NB4 (cell line): ENCODE data around the gene STX3.
"Not testable (repeated sequence)": the region's sequence is repeated elsewhere in the genome, so short reads cannot be mapped to it uniquely, and the experiment has no call there.

Experiments
- DNase-seq: peaks from one replicate; pipeline ENCODE4 v3.0.0; 2010; ENCODE audit warnings: low read depth
- H3K4me3 ChIP-seq: one replicate; pipeline ENCODE4 v1.5.1; 2011; ENCODE audit warnings: mild to moderate bottlenecking, low read depth, low read length, moderate library complexity
- CTCF ChIP-seq: IDR thresholded peaks from one replicate; pipeline ENCODE4 v1.5.1; 2012; ENCODE audit warnings: low read depth, low read length
- MAX ChIP-seq: IDR thresholded peaks from 2 replicates; pipeline ENCODE4 v1.6.1; 2011; ENCODE audit warnings: low read depth, low read length
- MYC ChIP-seq: IDR thresholded peaks from 2 replicates; pipeline ENCODE4 v1.6.1; 2011; ENCODE audit warnings: low read depth, low read length
- POLR2A ChIP-seq: IDR thresholded peaks from 2 replicates; pipeline ENCODE4 v1.6.1; 2011; ENCODE audit warnings: mild to moderate bottlenecking; ENCODE audit not compliant: insufficient read length; ENCODE audit errors: extremely low read depth

STX3 gene

GRCh38 chr11:59842316-59842715 is 87.1 kb downstream of the STX3 start:
- no peak for DNase-seq
- H3K4me3 ChIP-seq: no peak overlapping the region
- TF ChIP-seq CTCF: no peak
- no peak for TF ChIP-seq MYC
- no peak for TF ChIP-seq MAX
- no peak for TF ChIP-seq POLR2A

GRCh38 chr11:59845399-59845798 is 90.2 kb downstream of the STX3 start, which contains the start of gene CBLIF:
Gene CBLIF (minus strand): TSS chr11:59845499. CDS start chr11:59845453, 46 bp downstream.
- DNase-seq: no peak
- TF ChIP-seq MYC (no peak), POLR2A (no peak), MAX (no peak), CTCF (no peak)
- no peak within 1 kb of the TSS for H3K4me3 ChIP-seq

- H3K4me3 ChIP-seq: no peak overlapping the region
- TF ChIP-seq CTCF (no peak), MYC (no peak), POLR2A (no peak), MAX (no peak)
- DNase-seq: no peak
These were observed 91.4 kb downstream of the STX3 start for GRCh38 chr11:59846556-59846955.

GRCh38 chr11:59847626-59848025 is 92.5 kb downstream of the STX3 start:
- no peak overlapping the region for H3K4me3 ChIP-seq
- no peak for DNase-seq
- TF ChIP-seq MYC (no peak), POLR2A (no peak), MAX (no peak), CTCF (no peak)

- not testable (repeated sequence) for H3K4me3 ChIP-seq, DNase-seq
These were observed 93.3 kb downstream of the STX3 start for GRCh38 chr11:59848439-59848838.

- TF ChIP-seq MYC: no peak
- no peak for DNase-seq
- no peak overlapping the region for H3K4me3 ChIP-seq
These were observed 94.0 kb downstream of the STX3 start for GRCh38 chr11:59849129-59849528.

- DNase-seq, H3K4me3 ChIP-seq: not testable (repeated sequence)
These were observed 94.4 kb downstream of the STX3 start for GRCh38 chr11:59849551-59849950.

- H3K4me3 ChIP-seq, DNase-seq: not testable (repeated sequence)
These were observed 96.2 kb downstream of the STX3 start for GRCh38 chr11:59851416-59851815.
